NCI-H128 (cell line): ENCODE measurements around the gene PGGHG.
"Not testable (repeated sequence)": the region's sequence is repeated elsewhere in the genome, so short reads cannot be mapped to it uniquely, and the experiment has no call there.

Experiments
- DNase-seq: peaks from one replicate; lab custom pipeline; 2025; ENCODE audit not compliant: unreplicated experiment; lab: John Stamatoyannopoulos, UW

Gene PGGHG

DNA sequence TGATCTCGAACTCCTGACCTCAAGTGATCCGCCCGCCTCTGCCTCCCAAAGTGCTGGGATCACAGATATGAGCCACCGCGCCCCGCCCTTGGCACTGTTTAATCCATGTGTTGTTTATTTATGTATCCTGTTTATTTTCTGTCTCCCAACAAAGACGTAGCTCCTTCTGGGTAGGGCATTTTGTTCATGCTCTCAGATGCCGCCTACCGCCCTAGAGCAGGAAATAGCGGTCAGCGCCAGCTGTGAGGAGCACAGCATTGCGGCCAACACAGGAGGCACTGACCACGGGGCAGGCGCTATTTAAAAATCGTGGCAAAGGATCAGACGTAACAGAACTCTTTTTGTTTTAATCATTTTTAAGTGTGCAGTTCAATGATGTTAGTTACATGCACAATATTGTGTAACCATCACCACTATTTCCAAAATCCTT lies 20.2 kb upstream of the PGGHG start:
- DNase-seq = not testable (repeated sequence)

DNA sequence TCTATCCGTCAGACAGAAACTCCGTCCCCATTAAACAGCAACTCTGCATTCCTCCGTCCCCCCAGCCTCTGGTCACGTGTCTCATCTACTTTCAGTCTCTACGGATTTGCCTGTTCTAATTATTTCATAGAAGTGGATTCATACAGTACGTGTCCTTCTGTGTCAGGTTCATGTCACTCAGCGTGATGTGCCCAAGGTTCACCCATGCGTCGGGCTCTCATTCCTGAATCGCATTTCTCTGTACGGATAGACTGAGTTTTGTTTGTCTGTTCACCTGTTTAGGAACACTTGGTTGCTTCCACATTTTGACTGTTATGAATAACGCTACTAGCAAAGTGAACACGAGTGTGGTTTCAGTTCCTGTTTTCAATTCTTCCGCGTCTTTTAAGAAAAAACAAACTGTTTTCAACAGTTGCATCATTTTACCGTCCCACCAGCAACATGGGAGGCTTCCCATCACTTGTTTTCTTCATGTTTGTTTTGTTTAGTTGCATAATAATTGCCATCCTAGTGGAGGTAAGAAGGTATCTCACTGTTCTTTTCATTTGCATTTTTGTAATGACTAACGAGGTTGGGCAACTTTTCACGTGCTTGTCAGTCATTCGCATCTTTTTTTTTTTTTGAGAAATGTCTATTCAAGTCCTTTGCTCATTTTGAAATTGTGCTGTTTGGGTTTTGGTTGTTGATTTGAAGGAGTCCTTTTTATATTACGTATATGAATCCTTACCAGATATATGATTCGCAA lies 19.6 kb upstream of the PGGHG start:
- no peak for DNase-seq

DNA sequence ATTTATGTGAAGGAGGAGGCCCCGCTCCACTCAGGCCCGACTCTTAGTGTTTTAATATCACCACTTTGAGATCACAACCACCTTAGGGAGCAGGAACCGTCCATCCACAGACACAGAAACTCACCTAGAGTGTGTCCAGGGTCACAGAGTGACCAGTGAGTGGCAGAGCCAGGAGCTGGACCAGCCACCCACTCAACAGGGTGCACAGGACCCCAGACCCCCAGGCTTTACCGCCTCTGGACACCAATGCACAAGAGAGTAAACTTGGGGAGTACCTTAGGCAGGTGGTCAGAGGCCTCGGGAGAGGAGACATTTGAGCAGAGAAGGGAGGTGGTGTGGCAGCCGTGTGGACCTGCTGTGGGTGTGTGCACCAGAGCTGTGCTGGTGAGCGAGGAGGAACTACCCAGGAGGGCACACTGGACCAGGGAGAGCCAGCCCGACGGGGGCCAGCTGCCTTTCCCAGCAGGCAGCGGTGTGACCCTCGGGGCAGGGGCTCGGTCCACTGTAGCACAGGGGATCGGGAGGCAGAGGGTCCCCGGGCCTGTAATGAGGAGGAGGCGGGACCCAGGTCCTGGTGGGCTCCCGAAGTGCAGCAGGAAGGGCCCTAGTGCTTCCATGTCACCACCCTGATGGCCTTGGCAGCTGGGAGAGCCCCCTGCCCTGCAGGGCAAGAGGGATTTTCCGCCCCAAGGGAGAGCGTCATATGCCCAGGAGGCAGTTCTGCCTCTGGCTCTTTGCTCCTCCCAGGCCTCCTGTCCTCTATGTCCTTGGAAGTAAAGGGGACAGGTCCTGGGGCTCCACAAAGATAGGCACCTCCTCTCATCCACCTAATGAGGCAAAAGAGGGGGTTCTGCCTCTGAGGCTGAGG lies 18.2 kb upstream of the PGGHG start:
- no peak for DNase-seq

DNA sequence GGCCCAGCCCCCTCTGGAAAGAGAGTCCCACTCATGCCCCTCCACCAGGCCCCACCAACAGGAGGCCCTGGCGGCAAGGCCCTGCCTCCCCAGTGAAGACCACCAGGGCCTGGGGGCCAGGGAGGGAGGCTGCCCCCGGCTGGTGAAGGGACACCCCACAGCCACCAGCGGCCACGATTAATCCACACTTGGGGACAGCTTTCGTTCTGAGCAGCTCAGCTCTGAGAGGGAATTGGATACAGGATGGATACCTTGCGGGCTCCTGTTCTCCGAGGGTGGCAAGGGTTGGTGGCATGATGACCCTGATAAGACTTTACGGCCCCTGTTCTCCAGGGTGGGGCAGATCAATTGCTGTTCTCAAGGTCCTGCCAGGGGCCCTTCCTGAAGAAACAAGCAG lies 17.6 kb upstream of the PGGHG start:
- no peak for DNase-seq

DNA sequence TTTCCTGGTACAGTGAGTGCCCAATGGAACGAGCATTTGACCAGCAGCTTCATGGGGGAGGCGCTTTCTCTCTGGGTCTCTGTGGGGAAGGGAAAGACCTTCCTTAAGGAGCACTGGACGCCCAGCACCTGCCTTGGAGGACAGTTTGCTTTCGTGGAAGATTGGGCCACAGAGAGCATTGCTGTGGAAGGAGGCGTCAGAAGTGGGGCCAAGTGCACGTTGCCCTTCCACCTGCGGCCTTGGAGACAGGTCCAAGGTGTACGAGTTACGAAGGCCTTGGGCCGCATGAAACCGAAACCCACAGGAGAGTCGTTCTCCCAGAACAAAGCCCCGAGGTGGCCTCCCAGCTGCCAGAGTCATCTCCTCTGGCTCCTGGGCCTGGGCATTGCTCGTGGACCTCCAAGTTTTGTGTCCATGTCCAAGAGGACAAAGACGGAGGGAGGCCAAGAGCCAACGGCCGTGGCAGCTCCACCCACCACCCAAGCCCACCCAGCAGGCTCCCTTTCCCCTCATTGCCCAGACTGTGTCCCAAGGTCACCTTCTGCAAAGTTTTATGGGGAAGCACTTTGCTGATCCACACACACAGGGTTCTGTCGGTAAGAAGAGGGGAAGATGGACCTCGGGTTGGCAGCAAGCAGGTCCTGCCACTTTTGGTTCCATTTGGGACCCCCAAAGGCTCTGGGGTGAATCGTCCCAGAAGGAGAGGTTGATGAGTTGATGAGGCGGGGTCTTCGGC lies 16.6 kb upstream of the PGGHG start:
- DNase-seq = no peak

DNA sequence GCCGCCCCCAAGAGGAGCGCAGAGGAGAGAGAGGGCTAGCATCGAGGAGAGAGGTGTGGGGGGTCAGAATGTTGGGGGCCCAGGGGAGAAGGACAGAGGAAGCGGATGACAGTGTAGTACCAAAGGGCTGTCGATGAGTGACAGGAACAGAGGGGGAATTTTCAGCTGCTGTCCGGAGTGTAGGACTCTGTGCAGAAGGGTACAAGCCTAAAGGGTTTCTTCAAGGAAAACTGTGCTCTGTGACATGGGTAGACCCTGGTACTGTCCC lies 16.1 kb upstream of the PGGHG start:
- no peak for DNase-seq

DNA sequence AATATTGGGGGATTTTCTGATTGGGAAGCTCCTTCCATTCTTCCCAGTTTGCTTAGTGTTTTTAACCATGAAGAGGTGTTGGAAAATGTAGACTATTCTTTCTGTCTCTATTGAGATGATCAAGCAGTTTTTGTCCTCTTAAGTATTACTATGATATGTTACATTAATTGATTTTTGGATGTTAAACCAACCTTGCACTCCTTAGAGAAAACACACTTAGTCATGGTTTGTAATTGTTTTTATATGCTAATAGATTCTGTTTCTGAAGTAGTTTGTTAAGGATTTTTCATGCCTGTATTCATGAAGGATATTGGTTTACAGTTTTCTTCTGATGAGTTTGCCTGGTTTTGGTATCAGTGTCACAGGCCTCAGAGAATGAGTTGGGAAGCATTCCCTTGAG lies 12.7 kb upstream of the PGGHG start:
- DNase-seq = no peak

DNA sequence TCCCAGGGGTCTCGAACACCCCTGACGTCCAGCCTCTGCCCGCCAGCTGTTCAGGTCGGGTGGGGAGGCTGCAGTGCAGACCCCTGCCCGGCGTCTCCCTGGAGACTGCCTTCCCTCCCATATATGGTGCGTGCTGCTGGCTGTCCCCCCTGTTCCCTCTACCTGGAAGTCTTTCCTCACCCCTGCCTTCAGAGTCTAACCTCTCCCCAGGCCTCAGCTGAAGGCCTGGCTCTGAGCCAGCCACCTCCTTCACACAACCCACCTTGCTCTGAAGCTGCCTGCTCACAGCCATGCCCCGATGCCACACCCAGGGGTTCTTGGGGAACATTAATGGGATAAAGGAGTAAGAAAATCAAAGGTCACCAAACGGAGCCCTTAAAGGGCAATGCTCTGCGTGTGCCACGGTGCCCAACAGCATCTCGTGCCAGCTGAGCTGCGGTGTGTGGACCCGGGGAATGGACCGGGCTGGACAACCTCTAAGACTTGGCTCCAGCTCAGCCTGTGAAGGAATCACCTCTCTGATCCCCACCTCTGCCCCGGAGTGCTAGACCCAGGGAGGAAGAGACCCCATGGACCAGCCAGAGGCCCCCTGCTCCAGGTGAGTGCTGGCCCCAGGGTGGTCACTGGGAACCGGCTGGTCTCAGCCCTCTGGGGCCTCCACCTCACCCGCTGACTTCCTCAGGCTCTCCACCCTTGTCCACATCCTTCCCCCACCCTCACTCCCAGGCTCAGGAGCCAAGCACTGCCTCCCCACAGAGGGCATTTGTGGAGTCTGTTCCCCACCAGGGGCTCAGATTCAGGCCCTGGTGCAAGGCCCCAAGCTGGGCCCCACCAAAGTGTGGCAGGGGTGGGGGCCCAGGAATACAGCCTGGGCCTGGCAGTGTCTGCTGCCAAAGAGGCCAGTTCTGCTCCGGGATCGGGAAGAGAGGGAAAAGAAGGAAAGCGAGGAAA lies 10.7 kb upstream of the PGGHG start, which contains the start of gene NLRP6:
TSS of gene NLRP6 (plus strand) at position 407 of the 951 bp plus-strand sequence. CDS start at position 570, 163 bp downstream.
- DNase-seq = no peak

DNA sequence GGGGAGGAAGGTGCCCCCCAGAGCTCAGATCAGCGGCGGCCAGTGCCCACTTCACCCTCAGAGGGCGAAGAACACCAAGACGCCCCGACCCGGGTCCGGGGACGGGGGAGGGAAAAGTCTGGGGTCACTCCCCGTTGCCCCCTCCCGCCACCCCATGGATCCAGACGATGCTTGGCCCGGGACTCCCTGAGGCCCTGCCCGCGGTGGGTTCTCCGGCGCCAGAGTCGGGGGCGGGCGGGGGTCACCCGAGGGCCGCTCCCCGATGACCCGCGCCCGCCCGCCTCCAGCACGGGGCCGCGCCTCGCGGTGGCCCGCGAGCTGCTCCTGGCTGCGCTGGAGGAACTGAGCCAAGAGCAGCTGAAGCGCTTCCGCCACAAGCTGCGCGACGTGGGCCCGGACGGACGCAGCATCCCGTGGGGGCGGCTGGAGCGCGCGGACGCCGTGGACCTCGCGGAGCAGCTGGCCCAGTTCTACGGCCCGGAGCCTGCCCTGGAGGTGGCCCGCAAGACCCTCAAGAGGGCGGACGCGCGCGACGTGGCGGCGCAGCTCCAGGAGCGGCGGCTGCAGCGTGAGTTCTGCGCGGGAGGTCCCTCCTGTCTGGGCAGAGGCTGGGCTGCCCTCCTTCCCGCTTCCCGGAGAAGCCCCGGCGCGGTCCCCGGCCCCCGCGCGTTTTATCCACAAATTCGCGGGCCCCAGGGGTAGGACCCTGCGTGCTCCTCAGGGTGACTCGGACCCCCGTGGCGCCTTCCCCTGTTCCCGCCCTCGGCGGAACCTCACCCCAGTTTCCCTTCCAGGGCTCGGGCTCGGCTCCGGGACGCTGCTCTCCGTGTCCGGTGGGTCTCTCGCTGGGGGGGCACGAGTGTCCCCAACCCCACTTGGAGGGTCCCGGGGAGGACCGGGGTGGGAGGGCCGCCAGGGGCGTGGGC lies 9.6 kb upstream of the PGGHG start:
- no peak for DNase-seq

DNA sequence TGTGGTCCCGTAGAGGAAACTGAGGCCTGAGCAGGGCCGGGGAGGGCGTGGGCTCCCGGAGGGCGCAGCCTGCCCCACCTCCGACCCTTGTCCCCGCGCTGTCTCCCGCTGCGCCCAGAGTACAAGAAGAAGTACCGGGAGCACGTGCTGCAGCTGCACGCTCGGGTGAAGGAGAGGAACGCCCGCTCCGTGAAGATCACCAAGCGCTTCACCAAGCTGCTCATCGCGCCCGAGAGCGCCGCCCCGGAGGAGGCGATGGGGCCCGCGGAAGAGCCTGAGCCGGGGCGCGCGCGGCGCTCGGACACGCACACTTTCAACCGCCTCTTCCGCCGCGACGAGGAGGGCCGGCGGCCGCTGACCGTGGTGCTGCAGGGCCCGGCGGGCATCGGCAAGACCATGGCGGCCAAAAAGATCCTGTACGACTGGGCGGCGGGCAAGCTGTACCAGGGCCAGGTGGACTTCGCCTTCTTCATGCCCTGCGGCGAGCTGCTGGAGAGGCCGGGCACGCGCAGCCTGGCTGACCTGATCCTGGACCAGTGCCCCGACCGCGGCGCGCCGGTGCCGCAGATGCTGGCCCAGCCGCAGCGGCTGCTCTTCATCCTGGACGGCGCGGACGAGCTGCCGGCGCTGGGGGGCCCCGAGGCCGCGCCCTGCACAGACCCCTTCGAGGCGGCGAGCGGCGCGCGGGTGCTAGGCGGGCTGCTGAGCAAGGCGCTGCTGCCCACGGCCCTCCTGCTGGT lies 8.8 kb upstream of the PGGHG start:
- no peak for DNase-seq

DNA sequence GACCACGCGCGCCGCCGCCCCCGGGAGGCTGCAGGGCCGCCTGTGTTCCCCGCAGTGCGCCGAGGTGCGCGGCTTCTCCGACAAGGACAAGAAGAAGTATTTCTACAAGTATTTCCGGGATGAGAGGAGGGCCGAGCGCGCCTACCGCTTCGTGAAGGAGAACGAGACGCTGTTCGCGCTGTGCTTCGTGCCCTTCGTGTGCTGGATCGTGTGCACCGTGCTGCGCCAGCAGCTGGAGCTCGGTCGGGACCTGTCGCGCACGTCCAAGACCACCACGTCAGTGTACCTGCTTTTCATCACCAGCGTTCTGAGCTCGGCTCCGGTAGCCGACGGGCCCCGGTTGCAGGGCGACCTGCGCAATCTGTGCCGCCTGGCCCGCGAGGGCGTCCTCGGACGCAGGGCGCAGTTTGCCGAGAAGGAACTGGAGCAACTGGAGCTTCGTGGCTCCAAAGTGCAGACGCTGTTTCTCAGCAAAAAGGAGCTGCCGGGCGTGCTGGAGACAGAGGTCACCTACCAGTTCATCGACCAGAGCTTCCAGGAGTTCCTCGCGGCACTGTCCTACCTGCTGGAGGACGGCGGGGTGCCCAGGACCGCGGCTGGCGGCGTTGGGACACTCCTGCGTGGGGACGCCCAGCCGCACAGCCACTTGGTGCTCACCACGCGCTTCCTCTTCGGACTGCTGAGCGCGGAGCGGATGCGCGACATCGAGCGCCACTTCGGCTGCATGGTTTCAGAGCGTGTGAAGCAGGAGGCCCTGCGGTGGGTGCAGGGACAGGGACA lies 8.0 kb upstream of the PGGHG start:
- DNase-seq = no peak

DNA sequence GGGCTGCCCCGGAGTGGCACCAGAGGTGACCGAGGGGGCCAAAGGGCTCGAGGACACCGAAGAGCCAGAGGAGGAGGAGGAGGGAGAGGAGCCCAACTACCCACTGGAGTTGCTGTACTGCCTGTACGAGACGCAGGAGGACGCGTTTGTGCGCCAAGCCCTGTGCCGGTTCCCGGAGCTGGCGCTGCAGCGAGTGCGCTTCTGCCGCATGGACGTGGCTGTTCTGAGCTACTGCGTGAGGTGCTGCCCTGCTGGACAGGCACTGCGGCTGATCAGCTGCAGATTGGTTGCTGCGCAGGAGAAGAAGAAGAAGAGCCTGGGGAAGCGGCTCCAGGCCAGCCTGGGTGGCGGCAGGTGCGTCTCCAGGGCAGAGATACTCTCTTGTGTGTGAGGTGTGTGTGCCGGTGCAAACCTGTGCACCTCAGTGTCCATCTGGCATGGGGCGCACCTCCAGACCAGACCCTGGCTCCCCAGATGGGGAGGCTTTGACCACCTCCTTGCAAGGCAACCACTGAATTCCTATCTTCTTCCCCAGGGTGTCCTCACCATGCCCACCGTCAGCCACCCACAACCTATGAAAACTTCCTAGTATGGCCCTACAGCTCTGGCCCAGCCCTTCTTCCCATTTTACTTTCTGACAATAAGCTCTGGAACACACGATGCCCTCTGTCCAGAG lies 7.3 kb upstream of the PGGHG start:
- no peak for DNase-seq

DNA sequence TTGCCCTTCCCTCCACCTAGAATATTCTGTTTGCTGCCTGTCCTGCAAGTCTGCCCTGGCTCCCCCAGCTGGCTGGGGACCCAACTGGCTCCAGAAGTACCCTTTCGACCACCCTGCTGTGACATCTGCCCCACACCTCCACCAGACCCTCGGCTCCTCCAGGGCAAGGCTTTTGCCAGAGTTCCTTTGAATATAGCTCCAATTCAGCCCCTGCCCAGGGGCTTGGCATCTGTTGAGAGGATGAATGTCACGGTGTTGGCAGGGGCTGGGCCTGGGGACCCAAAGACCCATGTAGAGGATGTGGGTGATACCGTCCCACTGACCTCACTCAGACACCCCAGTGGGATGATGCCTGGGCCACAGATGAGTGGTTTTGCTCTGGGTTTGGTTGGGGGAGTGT lies 6.8 kb upstream of the PGGHG start:
- DNase-seq = no peak

DNA sequence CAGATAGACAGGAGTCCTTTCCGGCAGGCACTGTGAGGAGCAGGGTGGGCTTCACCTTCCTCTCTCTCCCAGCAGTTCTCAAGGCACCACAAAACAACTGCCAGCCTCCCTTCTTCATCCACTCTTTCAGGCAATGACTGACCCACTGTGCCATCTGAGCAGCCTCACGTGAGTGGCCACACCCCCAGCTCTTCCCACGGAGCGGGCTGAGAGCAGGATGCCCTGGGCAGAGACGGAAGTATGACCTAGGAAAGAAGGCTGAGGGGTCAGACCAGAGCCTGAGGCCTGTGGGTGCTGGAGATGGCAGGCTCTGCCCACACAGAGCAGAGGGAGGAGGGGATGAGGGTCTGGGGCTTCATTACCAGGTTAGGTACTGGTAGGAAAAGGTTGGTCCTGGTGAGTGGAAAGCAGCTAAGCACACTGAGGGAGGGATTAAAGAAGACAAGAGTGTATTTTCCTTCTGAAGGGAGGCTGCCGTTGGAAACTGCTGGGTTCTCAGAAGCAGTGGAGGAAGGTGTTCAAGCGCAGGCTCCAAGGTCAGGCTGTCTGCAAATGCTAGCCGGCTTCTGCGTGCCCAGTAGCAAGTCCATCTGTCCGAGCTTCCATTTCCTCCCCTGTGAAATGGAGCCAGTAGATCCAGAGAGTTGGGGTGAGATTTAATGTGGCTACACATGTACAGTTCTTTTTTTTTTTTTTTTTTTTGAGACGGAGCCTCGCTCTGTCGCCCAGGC lies 6.1 kb upstream of the PGGHG start:
- DNase-seq = no peak

DNA sequence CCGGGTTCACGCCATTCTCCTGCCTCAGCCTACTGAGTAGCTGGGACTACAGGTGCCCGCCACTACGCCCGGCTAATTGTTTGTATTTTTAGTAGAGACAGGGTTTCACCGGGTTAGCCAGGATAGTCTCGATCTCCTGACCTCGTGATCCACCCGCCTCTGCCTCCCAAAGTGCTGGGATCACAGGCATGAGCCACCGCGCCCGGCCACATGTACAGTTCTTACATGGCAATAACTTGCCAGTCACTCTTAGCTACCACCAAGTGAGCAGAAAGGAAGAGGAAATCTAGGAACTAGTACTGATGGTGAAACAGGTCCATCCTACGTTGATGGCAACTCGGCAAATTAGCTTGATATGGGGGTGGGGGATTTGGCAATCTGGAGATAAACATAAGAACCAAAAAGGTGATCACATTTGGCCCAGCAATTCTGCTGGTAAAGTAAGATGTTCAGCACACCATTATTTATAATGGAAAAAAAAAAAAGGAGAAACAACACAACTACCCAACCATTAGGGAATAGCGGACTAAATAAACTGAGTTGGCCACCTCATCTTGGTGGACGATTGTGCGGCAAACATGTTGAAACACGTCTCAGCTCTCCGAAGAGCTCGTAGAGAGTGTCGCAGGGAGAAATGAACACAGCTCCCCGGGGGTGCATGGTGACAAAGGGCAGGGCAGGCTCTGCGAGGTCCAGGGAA lies 5.4 kb upstream of the PGGHG start:
- DNase-seq = no peak
